Right renal cortex interstitium (tissue), 3 donors: ENCODE data around the gene PCP4L1. TPM values are rescaled to one million over a fixed set of nuclear protein-coding genes. Genes with fewer than 3 reads are reported as not detected.
"Not testable (repeated sequence)": the region's sequence is repeated elsewhere in the genome, so short reads cannot be mapped to it uniquely, and the experiment has no call there.

Source experiments
- DNase-seq, 3 donors: peaks; one replicate each; pipeline ENCODE4 v3.0.0-alpha.2; 2013; ENCODE audit warnings: low read depth in 3 of 3, low spot score in 2 of 3
- polyA plus RNA-seq, 3 donors: library from polyadenylated mRNA; unstranded; fragments of 120-200 nt; gene quantifications; one replicate each; pipeline ENCODE4 v1.2.1, GENCODE V29; 2013; ENCODE audit not compliant: insufficient read length in 3 of 3

The PCP4L1 gene
- polyA plus RNA-seq, 3 donors, result 0.86 to 1.4 (median 0.96) TPM

GRCh38 chr1:161227196-161227871, 31.2 kb upstream of the PCP4L1 start:
- DNase-seq, result no peak

GRCh38 chr1:161228032-161228431, 30.5 kb upstream of the PCP4L1 start:
- no peak for DNase-seq

GRCh38 chr1:161229896-161230295, 28.6 kb upstream of the PCP4L1 start:
- no peak for DNase-seq

- no peak for DNase-seq
Observed at GRCh38 chr1:161230762-161231161, 27.8 kb upstream of the PCP4L1 start.

GRCh38 chr1:161233102-161233501, 25.4 kb upstream of the PCP4L1 start:
- no peak for DNase-seq

- no peak for DNase-seq
Observed at GRCh38 chr1:161235957-161236775, 22.4 kb upstream of the PCP4L1 start.

- DNase-seq, result no peak
Observed at GRCh38 chr1:161238039-161238473, 20.5 kb upstream of the PCP4L1 start, which contains the start of gene NR1I3. TSS of gene NR1I3 (minus strand) at chr1:161238203. CDS start at chr1:161236565, 1,638 bp downstream.

- DNase-seq, result no peak
Observed at GRCh38 chr1:161241682-161242081, 16.9 kb upstream of the PCP4L1 start.

GRCh38 chr1:161242313-161242712, 16.2 kb upstream of the PCP4L1 start:
- DNase-seq, result no peak

GRCh38 chr1:161244888-161245287, 13.7 kb upstream of the PCP4L1 start:
- no peak for DNase-seq

GRCh38 chr1:161250100-161250499, 8.4 kb upstream of the PCP4L1 start:
- DNase-seq, result not testable (repeated sequence)

- no peak for DNase-seq
Observed at GRCh38 chr1:161250829-161251228, 7.7 kb upstream of the PCP4L1 start.

GRCh38 chr1:161251579-161251978, 7.0 kb upstream of the PCP4L1 start:
- DNase-seq, result no peak

GRCh38 chr1:161255302-161255701, 3.2 kb upstream of the PCP4L1 start:
- DNase-seq, result not testable (repeated sequence)

GRCh38 chr1:161255955-161256520, 2.5 kb upstream of the PCP4L1 start:
- not testable (repeated sequence) for DNase-seq

GRCh38 chr1:161257109-161257508, 1.4 kb upstream of the PCP4L1 start:
- DNase-seq, result not testable (repeated sequence)

- no peak for DNase-seq
Observed at GRCh38 chr1:161259345-161259702, 779 bp downstream of the PCP4L1 start.

- no peak for DNase-seq
Observed at GRCh38 chr1:161259765-161260164, 1.2 kb downstream of the PCP4L1 start.

- DNase-seq, result no peak
Observed at GRCh38 chr1:161260376-161261260, 2.1 kb downstream of the PCP4L1 start.
